PFSK-1 (cell line): Measurements from ENCODE around the gene GREM2.

Experiments
- FOXP2 ChIP-seq: optimal IDR thresholded peaks from 2 replicates; pipeline ENCODE3; 2011; ENCODE audit warnings: borderline replicate concordance, control low read depth, inconsistent platforms; ENCODE audit not compliant: insufficient read depth; ENCODE audit errors: extremely low read length, extremely low read depth
- POLR2AphosphoS5 ChIP-seq: IDR thresholded peaks from 2 replicates; pipeline ENCODE4 v1.6.1; 2012; ENCODE audit warnings: low read depth, mild to moderate bottlenecking, control low read depth, low read length, moderate library complexity
- REST ChIP-seq, 2 experiments: IDR thresholded peaks; 2 replicates each; pipeline versions ENCODE4 v1.6.1 to v1.8.0; 2011 to 2012; ENCODE audit warnings: low read depth in 2 of 2, low read length in 2 of 2, control low read depth in 1 of 2, inconsistent platforms in 1 of 2, mild to moderate bottlenecking in 1 of 2, moderate library complexity in 1 of 2; ENCODE audit not compliant: insufficient read depth in 1 of 2
- TAF1 ChIP-seq: IDR thresholded peaks from 2 replicates; pipeline ENCODE4 v1.6.1; 2012; ENCODE audit warnings: low read length, control low read depth, borderline replicate concordance; ENCODE audit not compliant: insufficient read depth

GRCh38 chr1:240474133-240474614 is 137.8 kb downstream of the GREM2 start:
- TF ChIP-seq TAF1 (no peak), FOXP2 (no peak), REST (IDR thresholded peaks at IDR 0.05; ENCODE audit: insufficient read depth in 1 of 2, low read depth in 2 of 2, low read length in 2 of 2) (no peak), POLR2AphosphoS5 (no peak)
